ENCODE measurements around the gene SLC5A3. TPM values are rescaled to one million over a fixed set of nuclear protein-coding genes. Genes with fewer than 3 reads are reported as not detected.

The SLC5A3 gene
- total and polyA plus RNA-seq, 2 of the 8 experiments (the other 6 are each of a cell fraction or from before 2014, with no cell fraction given) = 4.0 to 19.4 TPM

DNA sequence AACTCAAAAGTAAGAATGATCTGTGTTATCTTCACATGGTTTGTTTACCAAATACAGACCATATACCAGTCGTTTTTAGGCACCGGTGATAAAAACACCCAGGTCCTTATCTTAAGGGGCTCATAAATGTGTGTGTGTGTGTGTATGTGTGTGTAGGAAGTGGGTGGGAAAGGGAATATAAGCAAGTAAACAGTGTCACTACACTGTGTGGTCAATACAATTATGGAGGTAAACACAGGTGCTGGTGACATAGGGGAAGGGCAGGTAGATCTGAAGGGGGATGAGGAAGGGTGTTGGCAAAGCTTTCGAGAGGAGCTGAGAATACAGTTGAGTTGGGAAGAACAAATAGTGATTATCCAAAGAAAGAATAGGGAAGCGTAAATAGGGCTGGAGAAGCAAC, 19.1 kb upstream of the SLC5A3 start (continued):
- TF ChIP-seq E2F6 (IDR thresholded peaks at IDR 0.05) (no peak), JUN (IDR thresholded peaks at IDR 0.05; ENCODE audit: low read depth, low read length) (no peak), SUZ12 (IDR thresholded peaks at IDR 0.05; ENCODE audit: low read length) (no peak), KDM1A (IDR thresholded peaks at IDR 0.05; ENCODE audit: borderline replicate concordance, low read length) (no peak)
